Tibial nerve (tissue), 4 donors: ENCODE data around the gene NFX1. TPM values are rescaled to one million over a fixed set of nuclear protein-coding genes. Genes with fewer than 3 reads are reported as not detected.
"Not testable (repeated sequence)": the region's sequence is repeated elsewhere in the genome, so short reads cannot be mapped to it uniquely, and the experiment has no call there.

Source experiments
- DNase-seq, 2 donors: peaks; one replicate each; pipeline ENCODE4 v3.0.0-alpha.2; 2019; ENCODE audit warnings: low spot score in 2 of 2
- H3K27ac ChIP-seq, 4 donors: fragments of 200-600 bp; sonication (generic) in 3 of 4; one replicate each; pipeline ENCODE4 v1.5.1; 2017 to 2019; ENCODE audit warnings: mild to moderate bottlenecking in 1 of 4
- H3K27me3 ChIP-seq, 2 donors: fragments of 200-600 bp; sonication (generic) in 1 of 2; one replicate each; pipeline versions ENCODE4 v1.5.1 to v1.6.0; 2017 to 2019
- H3K36me3 ChIP-seq, 3 donors: fragments of 200-600 bp; sonication (generic); one replicate each; pipeline ENCODE4 v1.5.1; 2018 to 2019
- H3K4me1 ChIP-seq, 4 donors: fragments of 200-600 bp; sonication (generic) in 3 of 4; one replicate each; pipeline ENCODE4 v1.5.1; 2017 to 2019
- H3K4me3 ChIP-seq, 4 donors: fragments of 200-600 bp; sonication (generic) in 3 of 4; one replicate each; pipeline ENCODE4 v1.5.1; 2017 to 2019; ENCODE audit warnings: mild to moderate bottlenecking in 1 of 4, moderate library complexity in 1 of 4
- H3K9me3 ChIP-seq, 4 donors: fragments of 200-600 bp; sonication (generic) in 3 of 4; one replicate each; pipeline ENCODE4 v1.5.1; 2017 to 2019
- EP300 ChIP-seq, 2 donors: sonication (generic); formaldehyde crosslinking; IDR thresholded peaks; one replicate each; pipeline ENCODE4 v1.6.1; 2017; ENCODE audit warnings: antibody characterized with exemption in 2 of 2, mild to moderate bottlenecking in 1 of 2
- POLR2A ChIP-seq, 2 donors: fragments of 450-650 bp; IDR thresholded peaks; one replicate each; pipeline ENCODE4 v1.6.1; 2017; ENCODE audit warnings: antibody characterized with exemption in 2 of 2, mild to moderate bottlenecking in 2 of 2, moderate library complexity in 2 of 2
- WGBS, 2 donors: methylation state at CpG; one replicate each; pipeline ENCODE4 v1.1.5; 2018; 5-methylcytosine and 5-hydroxymethylcytosine counted together
- total RNA-seq, 4 donors: library from RNA; depleted of rRNA; stranded (reverse); fragments of >200 nt; gene quantifications; one replicate each; pipeline ENCODE4 v1.1.0, GENCODE V29; 2016
- TF ChIP-seq, protein P1 (sequence below), 5 experiments: fragments of 200-600 bp in 3 of 5; fragments of 450-650 bp in 2 of 5; sonication (generic) in 3 of 5; IDR thresholded peaks; one replicate each; pipeline ENCODE4 v1.5.1; 2016 to 2019; ENCODE audit warnings: antibody characterized with exemption in 5 of 5, mild to moderate bottlenecking in 3 of 5, moderate library complexity in 2 of 5

NFX1 gene
- total RNA-seq, 4 donors from 2014 or later, result 35.2 to 45.9 (median 40.5) TPM

DNA sequence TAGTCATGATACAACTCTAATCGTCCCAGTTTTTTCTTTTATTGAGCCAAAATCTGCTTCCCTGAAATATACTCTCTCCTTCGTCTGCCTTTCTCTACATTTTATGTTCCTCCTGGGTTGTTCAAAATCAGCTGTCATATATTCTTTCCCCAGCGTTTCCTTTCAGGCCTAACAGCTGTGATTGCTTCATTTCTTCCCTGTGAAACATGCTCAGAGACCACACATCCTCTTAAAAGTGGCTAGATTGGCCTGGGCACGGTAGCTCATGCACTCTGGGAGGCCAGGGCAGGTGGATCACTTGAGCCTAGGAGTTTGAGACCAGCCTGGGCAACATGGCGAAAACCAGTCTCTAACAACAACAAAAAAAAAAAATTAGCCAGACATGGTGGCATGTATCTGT lies 25.1 kb downstream of the NFX1 start:
- Histone ChIP-seq H3K27ac (peak overlapping the region in 1 of 4 donors; percentile 1), H3K36me3 (peaks cover 4 to 98% (median 7%) of the 10 kb centered on the region in 3 donors), H3K27me3 (no peaks in the 10 kb centered on the region), H3K9me3 (no peaks in the 10 kb centered on the region), H3K4me1 (peaks cover 0 to 10% (median 0%) of the 10 kb centered on the region in 4 donors), H3K4me3 (no peak overlapping the region)
- no peak for TF ChIP-seq EP300 (IDR thresholded peaks at IDR 0.05)
- TF ChIP-seq, protein P1, sequence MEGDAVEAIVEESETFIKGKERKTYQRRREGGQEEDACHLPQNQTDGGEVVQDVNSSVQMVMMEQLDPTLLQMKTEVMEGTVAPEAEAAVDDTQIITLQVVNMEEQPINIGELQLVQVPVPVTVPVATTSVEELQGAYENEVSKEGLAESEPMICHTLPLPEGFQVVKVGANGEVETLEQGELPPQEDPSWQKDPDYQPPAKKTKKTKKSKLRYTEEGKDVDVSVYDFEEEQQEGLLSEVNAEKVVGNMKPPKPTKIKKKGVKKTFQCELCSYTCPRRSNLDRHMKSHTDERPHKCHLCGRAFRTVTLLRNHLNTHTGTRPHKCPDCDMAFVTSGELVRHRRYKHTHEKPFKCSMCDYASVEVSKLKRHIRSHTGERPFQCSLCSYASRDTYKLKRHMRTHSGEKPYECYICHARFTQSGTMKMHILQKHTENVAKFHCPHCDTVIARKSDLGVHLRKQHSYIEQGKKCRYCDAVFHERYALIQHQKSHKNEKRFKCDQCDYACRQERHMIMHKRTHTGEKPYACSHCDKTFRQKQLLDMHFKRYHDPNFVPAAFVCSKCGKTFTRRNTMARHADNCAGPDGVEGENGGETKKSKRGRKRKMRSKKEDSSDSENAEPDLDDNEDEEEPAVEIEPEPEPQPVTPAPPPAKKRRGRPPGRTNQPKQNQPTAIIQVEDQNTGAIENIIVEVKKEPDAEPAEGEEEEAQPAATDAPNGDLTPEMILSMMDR (IDR thresholded peaks at IDR 0.05), result no peak
- no peak for TF ChIP-seq POLR2A (IDR thresholded peaks at IDR 0.05)
- no peak for DNase-seq
- WGBS, 2 donors, result 84 to 85% methylated on average over 5 of the region's 5 CpGs

DNA sequence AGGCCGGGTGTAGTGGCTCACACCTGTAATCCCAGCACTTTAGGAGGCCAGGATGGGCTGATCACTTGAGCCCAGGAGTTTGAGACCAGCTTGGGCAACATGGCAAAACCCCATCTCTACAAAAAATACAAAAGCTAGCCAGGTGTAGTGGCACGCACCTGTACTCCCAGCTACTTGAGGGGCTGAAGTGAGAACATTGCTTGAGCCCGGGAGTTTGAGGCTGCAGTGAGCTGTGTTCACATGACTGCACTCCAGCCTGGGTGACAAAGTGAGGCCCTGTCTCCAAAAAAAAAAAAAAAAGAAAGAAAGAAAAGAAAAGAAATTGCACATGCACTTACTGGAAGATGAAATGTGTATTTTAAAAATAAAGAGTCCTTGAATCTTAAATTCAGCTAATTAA lies 26.8 kb downstream of the NFX1 start:
- Histone ChIP-seq H3K4me1 (peaks cover 0 to 22% (median 5%) of the 10 kb centered on the region in 4 donors), H3K36me3 (peaks cover 4 to 95% (median 15%) of the 10 kb centered on the region in 3 donors)
- H3K27me3 ChIP-seq, H3K27ac ChIP-seq, DNase-seq, H3K9me3 ChIP-seq, H3K4me3 ChIP-seq: not testable (repeated sequence)
- WGBS, 2 donors, result 89 to 94% methylated on average over 3 of the region's 3 CpGs

DNA sequence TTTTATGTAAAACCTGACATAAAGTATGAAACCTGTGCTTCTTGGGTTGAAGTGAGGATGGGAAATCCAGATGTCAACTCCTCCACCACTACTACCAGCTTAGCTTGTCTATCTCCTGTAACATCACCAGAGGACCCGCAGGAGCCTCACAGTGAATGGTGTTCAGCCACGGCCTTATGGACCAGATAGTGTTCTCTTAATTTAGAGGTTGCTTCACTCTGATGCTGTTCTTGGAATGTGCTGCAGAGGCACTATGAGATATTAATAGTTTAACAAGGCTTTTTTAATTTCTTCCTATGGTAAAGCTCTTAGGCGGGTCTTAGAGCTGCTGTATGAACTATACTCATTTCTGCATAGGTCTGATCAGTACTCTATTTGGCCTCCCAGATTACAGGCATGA lies 27.9 kb downstream of the NFX1 start:
- H3K9me3 ChIP-seq, result no peaks in the 10 kb centered on the region
- no peaks in the 10 kb centered on the region for H3K27me3 ChIP-seq
- H3K27ac ChIP-seq, result no peak overlapping the region
- peaks cover 4 to 95% (median 19%) of the 10 kb centered on the region in 3 donors for H3K36me3 ChIP-seq
- H3K4me3 ChIP-seq, result no peak overlapping the region
- peaks cover 0 to 22% (median 5%) of the 10 kb centered on the region in 4 donors for H3K4me1 ChIP-seq
- 96 to 97% methylated on average over 3 of the region's 3 CpGs for WGBS, 2 donors
- DNase-seq, result no peak
- no peak for TF ChIP-seq POLR2A (IDR thresholded peaks at IDR 0.05)
- TF ChIP-seq EP300 (IDR thresholded peaks at IDR 0.05), result no peak
- TF ChIP-seq, protein P1 (IDR thresholded peaks at IDR 0.05), result no peak

DNA sequence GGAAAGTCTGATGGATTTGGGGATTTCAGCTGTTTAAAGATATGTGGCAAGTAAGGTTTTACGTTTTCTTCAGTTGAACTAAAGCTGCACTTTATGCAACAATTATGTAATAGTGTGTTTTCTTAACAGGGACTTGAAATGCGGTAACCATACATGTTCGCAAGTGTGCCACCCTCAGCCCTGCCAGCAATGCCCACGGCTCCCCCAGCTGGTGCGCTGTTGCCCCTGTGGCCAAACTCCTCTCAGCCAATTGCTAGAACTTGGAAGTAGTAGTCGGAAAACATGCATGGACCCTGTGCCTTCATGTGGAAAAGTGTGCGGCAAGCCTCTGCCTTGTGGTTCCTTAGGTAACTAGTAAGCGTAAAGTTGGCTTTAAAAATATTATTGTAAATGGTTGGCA lies 28.5 kb downstream of the NFX1 start:
- no peaks in the 10 kb centered on the region for H3K27me3 ChIP-seq
- peaks cover 0 to 22% (median 5%) of the 10 kb centered on the region in 4 donors for H3K4me1 ChIP-seq
- TF ChIP-seq, protein P1 (IDR thresholded peaks at IDR 0.05), result no peak
- TF ChIP-seq POLR2A (IDR thresholded peaks at IDR 0.05) (no peak), EP300 (IDR thresholded peaks at IDR 0.05) (no peak)
- no peak overlapping the region for H3K4me3 ChIP-seq
- peaks cover 4 to 93% (median 19%) of the 10 kb centered on the region in 3 donors for H3K36me3 ChIP-seq
- no peaks in the 10 kb centered on the region for H3K9me3 ChIP-seq
- WGBS, 2 donors, result 94 to 95% methylated on average over 8 of the region's 8 CpGs
- DNase-seq, result no peak
- no peak overlapping the region for H3K27ac ChIP-seq

DNA sequence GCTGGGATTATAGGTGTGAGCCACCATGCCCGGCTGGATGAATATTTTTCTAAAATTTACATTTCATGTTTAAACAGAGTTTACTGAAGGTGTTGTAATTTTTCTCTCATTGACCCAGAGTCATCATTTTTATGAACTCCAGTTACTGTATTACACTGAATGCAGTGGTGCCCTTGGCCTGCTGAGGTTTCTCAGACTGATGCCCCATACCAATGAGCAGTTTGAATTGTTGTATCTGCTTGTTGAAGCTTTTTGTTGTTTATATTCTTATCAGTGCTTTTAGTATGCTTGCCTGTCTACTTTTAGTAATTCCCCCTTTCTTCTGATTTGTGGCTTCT lies 29.9 kb downstream of the NFX1 start:
- 44 to 74% methylated on average over 1 of the region's 1 CpG for WGBS, 2 donors

More for the DNA sequence above, 29.9 kb downstream of the NFX1 start:
- DNase-seq, result no peak
- peak overlapping the region; percentile 20 to 70 (median 52) for H3K27ac ChIP-seq
- no peak overlapping the region for H3K4me3 ChIP-seq
- peaks cover 0 to 22% (median 5%) of the 10 kb centered on the region in 4 donors for H3K4me1 ChIP-seq
- TF ChIP-seq EP300 (IDR thresholded peaks at IDR 0.05), result no peak
- TF ChIP-seq, protein P1 (IDR thresholded peaks at IDR 0.05), result no peak
- no peak for TF ChIP-seq POLR2A (IDR thresholded peaks at IDR 0.05)
- peaks cover 4 to 93% (median 19%) of the 10 kb centered on the region in 3 donors for H3K36me3 ChIP-seq
- H3K27me3 ChIP-seq, result no peaks in the 10 kb centered on the region
- H3K9me3 ChIP-seq, result no peaks in the 10 kb centered on the region
